K562 (cell line): Measurements from ENCODE around the gene KHNYN. TPM values are rescaled to one million over a fixed set of nuclear protein-coding genes. Genes with fewer than 3 reads are reported as not detected.

ENCODE experiments used
- ARID4B ChIP-seq: sonication (generic); formaldehyde crosslinking; IDR thresholded peaks from 2 replicates; pipeline ENCODE4 v1.8.0; 2022; ENCODE audit warnings: mild to moderate bottlenecking, missing genetic modification reagents
- CREB3L1 ChIP-seq: fragments of 450-650 bp; IDR thresholded peaks from 2 replicates; pipeline ENCODE4 v1.6.1; 2014; ENCODE audit warnings: low read depth, mild to moderate bottlenecking, moderate library complexity, borderline replicate concordance
- EGR1 ChIP-seq: fragments of 450-650 bp; conservative IDR thresholded peaks from 2 replicates; pipeline ENCODE4 v1.6.1; 2017; ENCODE audit warnings: mild to moderate bottlenecking
- GTF2A2 ChIP-seq: IDR thresholded peaks from 2 replicates; pipeline ENCODE4 v1.6.1; 2016; ENCODE audit warnings: mild to moderate bottlenecking, missing genetic modification characterization, missing compliant biosample characterization
- HDAC1 ChIP-seq, 2 experiments: fragments of 450-650 bp; IDR thresholded peaks; 2 replicates each; pipeline ENCODE4 v1.6.1; 2016 to 2017; ENCODE audit warnings: inconsistent platforms in 1 of 2, mild to moderate bottlenecking in 1 of 2, moderate library complexity in 1 of 2
- NR2C1 ChIP-seq, 2 experiments: fragments of 450-650 bp; IDR thresholded peaks; 2 replicates each; pipeline ENCODE4 v1.6.1; 2017; ENCODE audit warnings: mild to moderate bottlenecking in 2 of 2, antibody characterized with exemption in 1 of 2, inconsistent platforms in 1 of 2, missing compliant biosample characterization in 1 of 2, missing genetic modification characterization in 1 of 2
- PRMT5 ChIP-seq: sonication (generic); formaldehyde crosslinking; IDR thresholded peaks from 2 replicates; pipeline ENCODE4 v1.5.0; 2020; ENCODE audit warnings: missing genetic modification reagents
- SREBF1 ChIP-seq: fragments of 150-350 bp; IDR thresholded peaks from 2 replicates; pipeline ENCODE4 v1.6.1; 2014; ENCODE audit warnings: antibody characterized with exemption, low read depth, low read length, borderline replicate concordance
- YBX1 ChIP-seq: fragments of 450-650 bp; IDR thresholded peaks from 2 replicates; pipeline ENCODE4 v1.7.1; 2016; ENCODE audit warnings: mild to moderate bottlenecking
- ZNF274 ChIP-seq: IDR thresholded peaks from 2 replicates; pipeline ENCODE4 v1.6.1; 2011; ENCODE audit warnings: low read depth, mild to moderate bottlenecking, low read length, moderate library complexity, borderline replicate concordance
- ZNF41 ChIP-seq: fragments of 250-450 bp; sonication (Bioruptor Pico); conservative IDR thresholded peaks from 2 replicates; pipeline ENCODE4 v1.4.0; 2020; ENCODE audit warnings: mild to moderate bottlenecking
- ZNF717 ChIP-seq: fragments of 250-450 bp; sonication (Bioruptor Pico); IDR thresholded peaks from 2 replicates; pipeline ENCODE4 v1.5.0; 2021
- polyA plus RNA-seq, 8 experiments: library from polyadenylated mRNA; depleted of rRNA in 4 of 8; stranded (reverse) in 5 of 8; unstranded in 3 of 8; fragments of >200 nt; fragmentation: Nextera tagmentation in 2 of 8; fragmentation: Illumina TruSeq in 1 of 8; extraction: Ambion mirVana in 2 of 8; extraction: Trizol in 1 of 8; gene quantifications; 2 replicates each; pipeline versions ENCODE4 v1.2.1 to v1.2.3, GENCODE V29; 2011 to 2014; ENCODE audit warnings: inconsistent platforms in 1 of 8, missing spikeins in 1 of 8
- total RNA-seq, 7 experiments: library from RNA; depleted of rRNA in 6 of 7; stranded (reverse); fragments of >200 nt in 6 of 7; fragmentation: Illumina TruSeq in 2 of 7; extraction: Trizol in 2 of 7; gene quantifications; 2 replicates each; pipeline versions ENCODE4 v1.2.1 to v1.2.3, GENCODE V29; 2011 to 2021; ENCODE audit warnings: low replicate concordance in 1 of 7

KHNYN gene
- total and polyA plus RNA-seq, 9 of the 15 experiments (the other 6 are each of a cell fraction or from before 2014, with no cell fraction given) = 0.76 to 26.0 (median 14.1) TPM

GRCh38 chr14:24442240-24443052 lies 12.7 kb downstream of the KHNYN start, which contains the start of gene SDR39U1 (continued):
- TF ChIP-seq NR2C1 (IDR thresholded peaks at IDR 0.05) = peak; percentile 99
- TF ChIP-seq NR2C1 (tag; IDR thresholded peaks at IDR 0.05) = peak; percentile 99
- 0 out of 4 replicates have a peak, but pooled peaks of 1 of the 2 experiments have one; percentile 30 for TF ChIP-seq HDAC1 (IDR thresholded peaks at IDR 0.05)
- TF ChIP-seq SREBF1 = no peak
- no peak for TF ChIP-seq ZNF274
- no peak for TF ChIP-seq YBX1
- TF ChIP-seq GTF2A2 (tag) = no peak
- TF ChIP-seq PRMT5 (CRISPR knock-in tag) = no peak
- TF ChIP-seq ARID4B (CRISPR knock-in tag) = peak; percentile 64; the same call in 1 of the 2 replicates
- TF ChIP-seq EGR1 = no peak
- TF ChIP-seq ZNF717 = no peak
- TF ChIP-seq ZNF41 (CRISPR knock-in tag) = no peak
- TF ChIP-seq CREB3L1 = peak; percentile 53; the same call in 1 of the 2 replicates
